ENCODE data around the gene KRTAP5-6.

Gene KRTAP5-6

GRCh38 chr11:1728931-1729691 is 32.1 kb downstream of the KRTAP5-6 start:
- no peak for TF ChIP-seq CTCF (IDR thresholded peaks at IDR 0.05; ENCODE audit: extremely low read depth, missing control alignments)
- no peak for DNase-seq (ENCODE audit: low spot score)

- DNase-seq (ENCODE audit: low spot score) = no peak
- TF ChIP-seq CTCF (IDR thresholded peaks at IDR 0.05; ENCODE audit: extremely low read depth, missing control alignments) = no peak
Measured at GRCh38 chr11:1729692-1730011, 32.7 kb downstream of the KRTAP5-6 start.

- no peak for TF ChIP-seq CTCF (IDR thresholded peaks at IDR 0.05; ENCODE audit: extremely low read depth, missing control alignments)
- no peak for DNase-seq (ENCODE audit: low spot score)
Measured at GRCh38 chr11:1730059-1730629, 33.1 kb downstream of the KRTAP5-6 start.

- DNase-seq (ENCODE audit: low spot score) = no peak
- TF ChIP-seq CTCF (IDR thresholded peaks at IDR 0.05; ENCODE audit: extremely low read depth, missing control alignments) = no peak
Measured at GRCh38 chr11:1731451-1732059, 34.6 kb downstream of the KRTAP5-6 start.

- no peak for DNase-seq (ENCODE audit: low spot score)
- TF ChIP-seq CTCF (IDR thresholded peaks at IDR 0.05; ENCODE audit: extremely low read depth, missing control alignments) = no peak
Measured at GRCh38 chr11:1732418-1733008, 35.5 kb downstream of the KRTAP5-6 start.

- TF ChIP-seq CTCF (IDR thresholded peaks at IDR 0.05; ENCODE audit: extremely low read depth, missing control alignments) = no peak
Measured at GRCh38 chr11:1733009-1733715, 36.2 kb downstream of the KRTAP5-6 start.

More at GRCh38 chr11:1733009-1733715, 36.2 kb downstream of the KRTAP5-6 start:
- no peak for DNase-seq (ENCODE audit: low spot score)

Data from GM20000 (cell line).